HepG2 (cell line): Measurements from ENCODE around the gene PAQR5. TPM values are rescaled to one million over a fixed set of nuclear protein-coding genes. Genes with fewer than 3 reads are reported as not detected.
A peak's percentile ranks its signal among the peaks of the same experiment; 100 is the strongest.

Experiments
- ATAC-seq: fragments of 200-7000 bp; cut with Tn5 transposase; 3 replicates; pipeline ENCODE4 v1.9.1; 2020; ENCODE audit warnings: mild to moderate bottlenecking, moderate library complexity
- BruUV-seq: library from RNA; stranded (reverse); fragments of 400-500 nt; replicated peaks from 2 replicates; lab custom pipeline; 2021; lab: Mats Ljungman, UMichigan
- CTCF ChIA-PET: fragments of 300-600 bp; formaldehyde crosslinking; extraction: SDS; loops from one replicate; lab custom pipeline; 2021; ENCODE audit warnings: low total read pairs, inconsistent platforms, low intra/inter-chr PET ratio; lab: Yijun Ruan, JAX
- POLR2A ChIA-PET: fragments of 350-600 bp; sonication (Branson Sonifier 250); formaldehyde crosslinking; loops from one replicate; lab custom pipeline; 2020; ENCODE audit warnings: antibody characterized with exemption, inconsistent platforms; lab: Yijun Ruan, JAX
- DNase-seq: peaks from one replicate; pipeline ENCODE4 v3.0.0-alpha.2; 2015; ENCODE audit warnings: low spot score
- FAIRE-seq: peaks from 3 replicates; lab custom pipeline; 2011; peaks lifted over from hg19 to GRCh38; lab: Jason Lieb, UNC
- H2AFZ ChIP-seq: one replicate; pipeline ENCODE4 v1.6.1; 2011; ENCODE audit warnings: low read length, inconsistent platforms
- H3K27ac ChIP-seq: fragments of 300-600 bp; 3 replicates; pipeline ENCODE4 v1.8.0; 2011; ENCODE audit warnings: mixed run types, mild to moderate bottlenecking, mixed read lengths, low read length, inconsistent platforms; ENCODE audit not compliant: insufficient read depth; ENCODE audit errors: extremely low read length
- H3K27me3 ChIP-seq, 2 experiments: fragments of 200-600 bp in 1 of 2; 2 replicates in 1 of 2; 3 replicates in 1 of 2; pipeline versions ENCODE4 v1.6.0 to v1.8.0; 2011; ENCODE audit warnings: low read length in 2 of 2, mild to moderate bottlenecking in 2 of 2, moderate library complexity in 2 of 2, inconsistent platforms in 1 of 2; ENCODE audit not compliant: insufficient read depth in 2 of 2, control insufficient read depth in 1 of 2
- H3K36me3 ChIP-seq, 2 experiments: fragments of 200-600 bp in 1 of 2; replicated peaks in 1 of 2; 2 replicates in 1 of 2; 3 replicates in 1 of 2; pipeline versions ENCODE4 v1.5.1 to v1.8.0; 2011; ENCODE audit warnings: low read length in 2 of 2, inconsistent platforms in 1 of 2; ENCODE audit not compliant: insufficient read depth in 2 of 2, control insufficient read depth in 1 of 2
- H3K4me1 ChIP-seq: 2 replicates; pipeline ENCODE4 v1.5.1; 2012; ENCODE audit warnings: low read length, inconsistent platforms; ENCODE audit not compliant: insufficient read depth
- H3K4me2 ChIP-seq: 2 replicates; pipeline ENCODE4 v1.6.0; 2011; ENCODE audit warnings: low read depth, low read length, inconsistent platforms
- H3K4me3 ChIP-seq, 3 experiments: fragments of 200-600 bp in 1 of 3; sonication (generic), shearing (Covaris generic) in 1 of 3; replicated peaks in 1 of 3; 2 replicates each; pipeline ENCODE4 v1.5.1; 2011 to 2016; ENCODE audit warnings: low read length in 3 of 3, inconsistent platforms in 2 of 3, low read depth in 2 of 3, mild to moderate bottlenecking in 2 of 3, control low read depth in 1 of 3, mixed read lengths in 1 of 3; ENCODE audit not compliant: insufficient read depth in 1 of 3
- H3K79me2 ChIP-seq: one replicate; pipeline ENCODE4 v1.6.1; 2011; ENCODE audit warnings: low read length, inconsistent platforms; ENCODE audit not compliant: insufficient read depth
- H3K9ac ChIP-seq: 2 replicates; pipeline ENCODE4 v1.6.0; 2011; ENCODE audit warnings: mild to moderate bottlenecking, low read depth, low read length, inconsistent platforms; ENCODE audit not compliant: insufficient read depth
- H3K9me3 ChIP-seq: 2 replicates; pipeline ENCODE4 v1.5.1; 2012; ENCODE audit warnings: mild to moderate bottlenecking, low read length
- H4K20me1 ChIP-seq: 2 replicates; pipeline ENCODE4 v1.6.0; 2011; ENCODE audit warnings: inconsistent platforms, mild to moderate bottlenecking, low read length, moderate library complexity; ENCODE audit not compliant: insufficient read depth
- CAMTA2 ChIP-seq: sonication (generic); formaldehyde crosslinking; IDR thresholded peaks from 2 replicates; pipeline ENCODE4 v1.4.0; 2020; ENCODE audit warnings: mild to moderate bottlenecking, missing genetic modification reagents, borderline replicate concordance
- FOSL2 ChIP-seq: sonication (generic); formaldehyde crosslinking; IDR thresholded peaks from 2 replicates; pipeline ENCODE4 v1.4.0; 2020; ENCODE audit warnings: missing genetic modification reagents
- GABPB1 ChIP-seq: IDR thresholded peaks from 2 replicates; pipeline ENCODE4 v1.6.1; 2016; ENCODE audit warnings: mild to moderate bottlenecking, missing genetic modification reagents, moderate library complexity, missing compliant biosample characterization
- HDAC1 ChIP-seq: sonication (generic); formaldehyde crosslinking; IDR thresholded peaks from 2 replicates; pipeline ENCODE4 v1.5.1; 2020; ENCODE audit warnings: mild to moderate bottlenecking, missing genetic modification reagents
- NAIF1 ChIP-seq: sonication (generic); formaldehyde crosslinking; IDR thresholded peaks from 2 replicates; pipeline ENCODE4 v1.5.0; 2020; ENCODE audit warnings: mild to moderate bottlenecking, missing genetic modification reagents, borderline replicate concordance
- PREB ChIP-seq: sonication (generic); formaldehyde crosslinking; IDR thresholded peaks from 2 replicates; pipeline ENCODE4 v1.4.0; 2020; ENCODE audit warnings: missing genetic modification reagents
- RAD21 ChIP-seq: fragments of 450-650 bp; formaldehyde crosslinking; IDR thresholded peaks from 2 replicates; pipeline ENCODE4 v1.5.0; 2020; ENCODE audit warnings: mild to moderate bottlenecking
- RCOR2 ChIP-seq: IDR thresholded peaks from 2 replicates; pipeline ENCODE4 v1.6.1; 2016; ENCODE audit warnings: missing biosample characterization, missing genetic modification reagents
- SP4 ChIP-seq: sonication (generic); formaldehyde crosslinking; IDR thresholded peaks from 2 replicates; pipeline ENCODE4 v1.8.1; 2023; ENCODE audit warnings: mild to moderate bottlenecking, missing genetic modification reagents
- YEATS2 ChIP-seq: sonication (generic); formaldehyde crosslinking; IDR thresholded peaks from 2 replicates; pipeline ENCODE4 v1.4.0; 2020; ENCODE audit warnings: missing genetic modification reagents, borderline replicate concordance
- ZBTB38 ChIP-seq: sonication (generic); formaldehyde crosslinking; IDR thresholded peaks from 2 replicates; pipeline ENCODE4 v1.5.1; 2020; ENCODE audit warnings: mild to moderate bottlenecking, missing genetic modification reagents
- ZFP37 ChIP-seq: sonication (generic); formaldehyde crosslinking; IDR thresholded peaks from 2 replicates; pipeline ENCODE4 v1.4.0; 2020; ENCODE audit warnings: missing genetic modification reagents, borderline replicate concordance
- ZMYM2 ChIP-seq: sonication (generic); formaldehyde crosslinking; IDR thresholded peaks from 2 replicates; pipeline ENCODE4 v1.8.0; 2022; ENCODE audit warnings: mild to moderate bottlenecking, missing genetic modification reagents
- ZNF251 ChIP-seq: sonication (generic); formaldehyde crosslinking; IDR thresholded peaks from 2 replicates; pipeline ENCODE4 v1.9.0; 2021; ENCODE audit warnings: mild to moderate bottlenecking, missing genetic modification reagents
- ZNF460 ChIP-seq: sonication (generic); formaldehyde crosslinking; IDR thresholded peaks from 2 replicates; pipeline ENCODE4 v1.5.1; 2020; ENCODE audit warnings: missing genetic modification reagents, mild to moderate bottlenecking, borderline replicate concordance
- ZNF496 ChIP-seq: sonication (generic); formaldehyde crosslinking; IDR thresholded peaks from 2 replicates; pipeline ENCODE4 v1.8.1; 2023; ENCODE audit warnings: mild to moderate bottlenecking, moderate library complexity, missing genetic modification reagents; ENCODE audit not compliant: insufficient replicate concordance
- ZNF629 ChIP-seq: sonication (generic); formaldehyde crosslinking; conservative IDR thresholded peaks from 2 replicates; pipeline ENCODE4 v1.5.0; 2020; ENCODE audit warnings: missing genetic modification reagents
- ZNF775 ChIP-seq: sonication (generic); formaldehyde crosslinking; IDR thresholded peaks from 2 replicates; pipeline ENCODE4 v1.4.0; 2020; ENCODE audit warnings: missing genetic modification reagents, mild to moderate bottlenecking, moderate library complexity, borderline replicate concordance
- WGBS: methylation state at CpG from one replicate; pipeline ENCODE4 v1.1.6; 2017; ENCODE audit warnings: low lambda C conversion rate; 5-methylcytosine and 5-hydroxymethylcytosine counted together
- in situ Hi-C: cut with HindIII; loops from 2 replicates; pipeline ENCODE4 v1.10.0; 2017; ENCODE audit warnings: low pct_unique_long_range_greater_than_20kb; ENCODE audit not compliant: extremely low pct_ligation_motif_present
- intact Hi-C: fragments of 100-400 bp; cut with micrococcal nuclease; formaldehyde crosslinking; loops from one replicate; pipeline ENCODE4 v1.10.0; 2022; ENCODE audit not compliant: unreplicated experiment
- polyA plus RNA-seq, 8 experiments: library from polyadenylated mRNA; depleted of rRNA in 3 of 8; stranded (reverse) in 7 of 8; unstranded in 1 of 8; fragments of >200 nt; fragmentation: Illumina TruSeq in 4 of 8; extraction: Trizol in 4 of 8; gene quantifications; 2 replicates each; pipeline versions ENCODE4 v1.2.1 to v1.2.3, GENCODE V29; 2011 to 2016; ENCODE audit warnings: low read depth in 4 of 8, missing spikeins in 1 of 8, mixed read lengths in 1 of 8; ENCODE audit not compliant: insufficient read depth in 1 of 8
- total RNA-seq, 5 experiments: library from RNA; depleted of rRNA; stranded (reverse); fragments of >200 nt; fragmentation: Illumina TruSeq; extraction: Trizol; gene quantifications; 2 replicates each; pipeline ENCODE4 v1.2.3, GENCODE V29; 2016; ENCODE audit warnings: low read depth in 1 of 5
- TF ChIP-seq, protein P1 (sequence below): sonication (generic); formaldehyde crosslinking; IDR thresholded peaks from 2 replicates; pipeline ENCODE4 v1.5.0; 2020; ENCODE audit warnings: mild to moderate bottlenecking, low read depth, missing genetic modification reagents, borderline replicate concordance
- TF ChIP-seq, protein P2 (sequence below): sonication (generic); formaldehyde crosslinking; IDR thresholded peaks from 2 replicates; pipeline ENCODE4 v1.4.0; 2020; ENCODE audit warnings: missing genetic modification reagents
- TF ChIP-seq, protein P3 (sequence below): sonication (generic); formaldehyde crosslinking; IDR thresholded peaks from 2 replicates; pipeline ENCODE4 v1.9.0; 2022; ENCODE audit warnings: missing genetic modification reagents, mild to moderate bottlenecking, borderline replicate concordance

Gene PAQR5
- total and polyA plus RNA-seq, 2 of the 13 experiments (the other 11 are each of a cell fraction or from before 2014, with no cell fraction given) = 0.53 to 1.3 TPM

DNA sequence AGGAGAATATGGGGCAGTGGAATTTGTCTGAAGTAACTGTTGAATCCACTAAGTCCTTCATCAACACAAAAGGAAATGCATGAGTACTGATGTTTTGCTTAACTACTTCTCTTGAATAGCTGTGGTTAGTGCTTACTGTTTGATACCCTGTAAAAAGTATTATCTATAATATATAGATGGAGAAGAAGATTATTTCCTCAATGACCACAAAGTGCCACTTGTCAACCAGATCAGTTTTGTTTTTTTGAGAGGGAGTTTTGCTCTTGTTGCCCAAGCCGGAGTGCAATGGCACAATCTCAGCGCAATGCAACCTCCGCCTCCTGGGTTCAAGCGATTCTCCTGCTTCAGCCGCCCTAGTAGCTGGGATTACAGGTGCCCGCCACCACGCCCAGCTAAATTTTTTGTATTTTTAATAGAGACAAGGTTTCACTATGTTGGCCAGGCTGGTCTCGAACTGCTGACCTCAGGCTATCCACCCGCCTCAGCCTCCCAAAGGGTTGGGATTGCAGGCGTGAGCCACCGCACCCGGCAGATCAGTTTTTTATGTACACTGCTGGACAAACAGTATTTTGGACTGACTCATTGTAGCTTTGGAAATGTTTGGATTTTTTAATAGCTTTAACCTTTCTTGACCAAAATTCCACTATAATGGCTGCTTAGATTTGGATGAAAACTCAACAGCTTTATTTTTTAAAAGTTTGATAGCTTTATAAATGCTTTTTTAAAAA is 152.4 kb downstream of the PAQR5 start:
- peak overlapping the region; percentile 89 for H3K9ac ChIP-seq
- BruUV-seq = no TSS peak
- intact Hi-C loops = loop anchor here (5.0 kb wide), 1 partner anchor 34 kb away; no protein-coding TSS in a partner anchor
- H3K36me3 ChIP-seq = peaks cover 3 to 29% of the 10 kb centered on the region in 2 experiments; a peak in 4 of 5 replicates
- peak; percentile 53 for DNase-seq
- ChIA-PET POLR2A (interaction anchor here (0.6 to 4.2 kb wide), 9 partner anchors 11 to 647 kb away, joined by 3 to 149 read pairs (median 8); partner anchors contain the start of genes GLCE, KIF23 and TLE3), CTCF (no interaction called here)
- no peak for ATAC-seq
- 55% methylated on average over 11 of the region's 12 CpGs for WGBS
- H3K4me2 ChIP-seq = peak overlapping the region; percentile 93
- FAIRE-seq = no peak
- H2AFZ ChIP-seq = no peak overlapping the region
- no peaks in the 10 kb centered on the region for H3K9me3 ChIP-seq
- H4K20me1 ChIP-seq = peaks cover 33% of the 10 kb centered on the region
- no peaks in the 10 kb centered on the region; a peak in 1 of 5 replicates for H3K27me3 ChIP-seq
- H3K4me1 ChIP-seq = peaks cover 26% of the 10 kb centered on the region
- in situ Hi-C loops = loop anchor here (25.0 kb wide), 2 partner anchors 636 to 639 kb away; partner anchors contain the start of genes ANP32A and TLE3
- H3K4me3 ChIP-seq = peak overlapping the region; percentile 79 to 92 (median 89)
- peaks cover 31% of the 10 kb centered on the region for H3K79me2 ChIP-seq
- H3K27ac ChIP-seq = peak overlapping the region; percentile 98
- 0 out of 2 replicates have a peak, but pooled peaks have one; percentile 20 for TF ChIP-seq HDAC1 (CRISPR knock-in tag)
- TF ChIP-seq GABPB1 (CRISPR knock-in tag) = no peak
- no peak for TF ChIP-seq ZNF496
- no peak for TF ChIP-seq RAD21
- TF ChIP-seq, protein P1, sequence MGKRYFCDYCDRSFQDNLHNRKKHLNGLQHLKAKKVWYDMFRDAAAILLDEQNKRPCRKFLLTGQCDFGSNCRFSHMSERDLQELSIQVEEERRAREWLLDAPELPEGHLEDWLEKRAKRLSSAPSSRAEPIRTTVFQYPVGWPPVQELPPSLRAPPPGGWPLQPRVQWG = no peak
- TF ChIP-seq ZNF460 = peak; percentile 95
- TF ChIP-seq YEATS2 (CRISPR knock-in tag) = no peak
- TF ChIP-seq, protein P2, sequence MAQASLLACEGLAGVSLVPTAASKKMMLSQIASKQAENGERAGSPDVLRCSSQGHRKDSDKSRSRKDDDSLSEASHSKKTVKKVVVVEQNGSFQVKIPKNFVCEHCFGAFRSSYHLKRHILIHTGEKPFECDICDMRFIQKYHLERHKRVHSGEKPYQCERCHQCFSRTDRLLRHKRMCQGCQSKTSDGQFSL (CRISPR knock-in tag) = no peak
- TF ChIP-seq ZNF775 = no peak
- no peak for TF ChIP-seq ZNF251 (CRISPR knock-in tag)
- TF ChIP-seq ZNF629 (CRISPR knock-in tag) = 0 out of 2 replicates have a peak, but pooled peaks have one; percentile 9
- peak; percentile 56; the same call in 1 of the 2 replicates for TF ChIP-seq FOSL2 (CRISPR knock-in tag)
- no peak for TF ChIP-seq ZFP37
- peak; percentile 42; the same call in 1 of the 2 replicates for TF ChIP-seq RCOR2 (CRISPR knock-in tag)
- TF ChIP-seq ZBTB38 (CRISPR knock-in tag) = peak; percentile 44; the same call in 1 of the 2 replicates
- TF ChIP-seq PREB (CRISPR knock-in tag) = no peak
- no peak for TF ChIP-seq CAMTA2 (CRISPR knock-in tag)
- TF ChIP-seq, protein P3, sequence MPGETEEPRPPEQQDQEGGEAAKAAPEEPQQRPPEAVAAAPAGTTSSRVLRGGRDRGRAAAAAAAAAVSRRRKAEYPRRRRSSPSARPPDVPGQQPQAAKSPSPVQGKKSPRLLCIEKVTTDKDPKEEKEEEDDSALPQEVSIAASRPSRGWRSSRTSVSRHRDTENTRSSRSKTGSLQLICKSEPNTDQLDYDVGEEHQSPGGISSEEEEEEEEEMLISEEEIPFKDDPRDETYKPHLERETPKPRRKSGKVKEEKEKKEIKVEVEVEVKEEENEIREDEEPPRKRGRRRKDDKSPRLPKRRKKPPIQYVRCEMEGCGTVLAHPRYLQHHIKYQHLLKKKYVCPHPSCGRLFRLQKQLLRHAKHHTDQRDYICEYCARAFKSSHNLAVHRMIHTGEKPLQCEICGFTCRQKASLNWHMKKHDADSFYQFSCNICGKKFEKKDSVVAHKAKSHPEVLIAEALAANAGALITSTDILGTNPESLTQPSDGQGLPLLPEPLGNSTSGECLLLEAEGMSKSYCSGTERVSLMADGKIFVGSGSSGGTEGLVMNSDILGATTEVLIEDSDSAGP (CRISPR knock-in tag) = no peak
- 0 out of 2 replicates have a peak, but pooled peaks have one; percentile 40 for TF ChIP-seq NAIF1 (CRISPR knock-in tag)
- peak; percentile 88 for TF ChIP-seq ZMYM2
- TF ChIP-seq SP4 = no peak
